ENCODE data around the gene TBC1D5.

Gene TBC1D5

GRCh38 chr3:17423786-17424536 is 318.5 kb downstream of the TBC1D5 start:
- H4K20me1 ChIP-seq, result no peaks in the 10 kb centered on the region
- no peaks in the 10 kb centered on the region for H3K4me1 ChIP-seq
- no peaks in the 10 kb centered on the region for H3K9me3 ChIP-seq (replicated peaks in 1 of 11)
- no peaks in the 10 kb centered on the region for H3K27me3 ChIP-seq
- no peak overlapping the region for H3K9ac ChIP-seq
- H3K36me3 ChIP-seq, result no peaks in the 10 kb centered on the region
- no peak for TF ChIP-seq Cebpa-rat (IDR thresholded peaks at IDR 0.05)
- H3K27ac ChIP-seq, result no peak overlapping the region
- no peak overlapping the region for H3K4me3 ChIP-seq
- no peak overlapping the region for H3K4me2 ChIP-seq

GRCh38 chr3:17422636-17423035 is 319.8 kb downstream of the TBC1D5 start:
- no peaks in the 10 kb centered on the region for H3K4me1 ChIP-seq
- H3K9ac ChIP-seq, result no peak overlapping the region
- no peak overlapping the region for H3K27ac ChIP-seq
- no peak overlapping the region for H3K4me3 ChIP-seq
- no peak overlapping the region for H3K4me2 ChIP-seq
- no peaks in the 10 kb centered on the region for H3K27me3 ChIP-seq
- H4K20me1 ChIP-seq, result no peaks in the 10 kb centered on the region
- TF ChIP-seq Cebpa-rat (IDR thresholded peaks at IDR 0.05), result no peak
- no peaks in the 10 kb centered on the region for H3K9me3 ChIP-seq (replicated peaks in 1 of 11)
- H3K36me3 ChIP-seq, result no peaks in the 10 kb centered on the region

- Histone ChIP-seq H3K36me3 (no peaks in the 10 kb centered on the region), H3K27me3 (no peaks in the 10 kb centered on the region), H3K4me1 (no peaks in the 10 kb centered on the region), H4K20me1 (no peaks in the 10 kb centered on the region), H3K9me3 (replicated peaks in 1 of 11) (no peaks in the 10 kb centered on the region), H3K9ac (no peak overlapping the region), H3K27ac (no peak overlapping the region), H3K4me2 (no peak overlapping the region), H3K4me3 (no peak overlapping the region)
- TF ChIP-seq Cebpa-rat (IDR thresholded peaks at IDR 0.05), result no peak
These were observed 321.8 kb downstream of the TBC1D5 start for GRCh38 chr3:17420668-17421067.

GRCh38 chr3:17412950-17413530 is 329.4 kb downstream of the TBC1D5 start:
- H4K20me1 ChIP-seq, result no peaks in the 10 kb centered on the region; a peak in 1 of 22 replicates
- H3K36me3 ChIP-seq, result no peaks in the 10 kb centered on the region
- no peak overlapping the region for H3K4me3 ChIP-seq
- no peak for TF ChIP-seq Cebpa-rat (IDR thresholded peaks at IDR 0.05)
- no peaks in the 10 kb centered on the region for H3K27me3 ChIP-seq
- no peak overlapping the region for H3K4me2 ChIP-seq
- H3K4me1 ChIP-seq, result no peaks in the 10 kb centered on the region
- H3K9ac ChIP-seq, result no peak overlapping the region
- H3K9me3 ChIP-seq (replicated peaks in 1 of 11), result no peaks in the 10 kb centered on the region
- no peak overlapping the region for H3K27ac ChIP-seq

- no peaks in the 10 kb centered on the region for H3K27me3 ChIP-seq
These were observed 331.1 kb downstream of the TBC1D5 start for GRCh38 chr3:17411157-17411877.

GRCh38 chr3:17407576-17407975 is 334.9 kb downstream of the TBC1D5 start:
- Histone ChIP-seq H3K27me3 (no peaks in the 10 kb centered on the region), H3K9me3 (replicated peaks in 1 of 11) (no peaks in the 10 kb centered on the region), H3K36me3 (peaks cover 4 to 31% (median 14%) of the 10 kb centered on the region in 11 experiments; a peak in 17 of 22 replicates), H3K9ac (no peak overlapping the region), H3K27ac (no peak overlapping the region), H3K4me2 (no peak overlapping the region), H3K4me3 (no peak overlapping the region), H3K4me1 (no peaks in the 10 kb centered on the region), H4K20me1 (no peaks in the 10 kb centered on the region)
- TF ChIP-seq Cebpa-rat (IDR thresholded peaks at IDR 0.05), result no peak

More at GRCh38 chr3:17411157-17411877, 331.1 kb downstream of the TBC1D5 start:
- Histone ChIP-seq H3K9me3 (replicated peaks in 1 of 11) (no peaks in the 10 kb centered on the region), H3K36me3 (peaks cover 0 to 2% (median 0%) of the 10 kb centered on the region in 11 experiments; a peak in 2 of 22 replicates), H3K4me2 (no peak overlapping the region), H4K20me1 (no peaks in the 10 kb centered on the region; a peak in 1 of 22 replicates), H3K9ac (no peak overlapping the region), H3K27ac (no peak overlapping the region), H3K4me1 (no peaks in the 10 kb centered on the region), H3K4me3 (no peak overlapping the region)
- no peak for TF ChIP-seq Cebpa-rat (IDR thresholded peaks at IDR 0.05)

- no peak for TF ChIP-seq Cebpa-rat (IDR thresholded peaks at IDR 0.05)
- Histone ChIP-seq H3K27me3 (no peaks in the 10 kb centered on the region), H3K9ac (no peak overlapping the region), H4K20me1 (no peaks in the 10 kb centered on the region), H3K27ac (no peak overlapping the region), H3K4me1 (no peaks in the 10 kb centered on the region), H3K9me3 (replicated peaks in 1 of 11) (no peaks in the 10 kb centered on the region), H3K4me2 (no peak overlapping the region), H3K4me3 (no peak overlapping the region), H3K36me3 (peaks cover 11 to 47% (median 27%) of the 10 kb centered on the region in 11 experiments; a peak in 20 of 22 replicates)
These were observed 337.9 kb downstream of the TBC1D5 start for GRCh38 chr3:17404548-17404947.

GRCh38 chr3:17402442-17402841 is 340.0 kb downstream of the TBC1D5 start:
- Histone ChIP-seq H3K36me3 (peaks cover 11 to 61% (median 28%) of the 10 kb centered on the region in 11 experiments; a peak in 20 of 22 replicates), H3K4me3 (no peak overlapping the region), H3K4me2 (no peak overlapping the region), H3K9ac (no peak overlapping the region), H3K27me3 (no peaks in the 10 kb centered on the region), H3K27ac (no peak overlapping the region), H3K9me3 (replicated peaks in 1 of 11) (no peaks in the 10 kb centered on the region), H4K20me1 (no peaks in the 10 kb centered on the region), H3K4me1 (no peaks in the 10 kb centered on the region)
- TF ChIP-seq Cebpa-rat (IDR thresholded peaks at IDR 0.05), result no peak

- H3K4me3 ChIP-seq, result no peak overlapping the region
- H3K27me3 ChIP-seq, result no peaks in the 10 kb centered on the region
- H3K36me3 ChIP-seq, result peaks cover 11 to 65% (median 28%) of the 10 kb centered on the region in 11 experiments; a peak in 20 of 22 replicates
- no peaks in the 10 kb centered on the region for H4K20me1 ChIP-seq
- no peaks in the 10 kb centered on the region for H3K9me3 ChIP-seq (replicated peaks in 1 of 11)
- no peak for TF ChIP-seq Cebpa-rat (IDR thresholded peaks at IDR 0.05)
- H3K4me1 ChIP-seq, result no peaks in the 10 kb centered on the region
- no peak overlapping the region for H3K9ac ChIP-seq
- no peak overlapping the region for H3K27ac ChIP-seq
- H3K4me2 ChIP-seq, result no peak overlapping the region
These were observed 340.5 kb downstream of the TBC1D5 start for GRCh38 chr3:17401912-17402311.

All from BLaER1 treated with 17β-estradiol and CSF1 and Interleukin-3, amounts not matched to agents 10 nM and 100 nM (cell line).